NCI-H526 treated with DMSO at 0.1 percent for 48 hours (cell line): ENCODE results near the gene ASH1L.
"Not testable (repeated sequence)": the region's sequence is repeated elsewhere in the genome, so short reads cannot be mapped to it uniquely, and the experiment has no call there.

Source experiments
- DNase-seq: peaks from one replicate; lab custom pipeline; 2025; lab: John Stamatoyannopoulos, UW

ASH1L gene

DNA sequence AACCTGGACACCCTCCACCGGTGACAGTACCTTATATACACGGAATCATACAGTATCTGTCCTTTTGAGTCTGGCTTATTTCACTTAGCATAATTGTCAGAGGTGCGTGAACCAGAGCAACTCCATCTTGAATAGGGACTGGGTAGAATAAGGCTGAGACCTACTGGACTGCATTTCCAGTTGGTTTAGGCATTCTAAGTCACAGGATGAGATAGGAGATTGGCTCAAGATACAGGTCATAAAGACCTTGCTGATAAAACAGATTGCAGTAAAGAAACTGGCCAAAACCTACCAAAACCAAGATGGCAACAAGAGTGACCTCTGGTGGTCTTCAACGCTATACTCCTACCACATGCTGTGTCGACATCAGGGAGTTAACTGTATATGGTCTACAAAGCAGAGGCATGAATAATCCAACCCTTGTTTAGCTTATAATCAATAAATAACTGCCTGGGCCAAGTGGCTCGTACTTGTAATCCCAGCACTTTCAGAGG, 255.3 kb downstream of the ASH1L start:
- peak; percentile 46 for DNase-seq

DNA sequence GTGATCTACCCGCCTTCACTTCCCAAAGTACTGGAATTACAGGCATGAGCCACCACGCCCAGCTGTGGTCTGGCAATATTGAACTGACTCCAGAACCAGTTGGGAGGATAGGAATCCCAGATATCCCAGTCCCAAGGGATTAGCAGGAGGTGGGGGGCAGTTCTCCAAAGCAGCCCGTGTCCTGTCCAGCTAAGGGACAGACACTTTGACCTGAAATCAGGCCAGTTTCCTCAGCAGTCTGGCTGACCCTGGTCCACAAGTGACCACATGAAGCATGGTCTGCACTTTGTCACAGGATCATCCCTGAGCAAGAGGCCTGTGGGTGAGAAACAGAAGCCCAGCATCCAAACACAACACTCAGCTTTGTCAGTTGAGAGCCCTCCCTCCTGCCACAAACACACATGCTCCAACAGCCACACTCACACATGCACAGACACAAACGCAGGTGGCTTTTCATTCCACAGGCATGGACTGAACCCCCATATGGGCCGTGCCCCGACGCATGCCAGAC, 256.7 kb downstream of the ASH1L start:
- no peak for DNase-seq

DNA sequence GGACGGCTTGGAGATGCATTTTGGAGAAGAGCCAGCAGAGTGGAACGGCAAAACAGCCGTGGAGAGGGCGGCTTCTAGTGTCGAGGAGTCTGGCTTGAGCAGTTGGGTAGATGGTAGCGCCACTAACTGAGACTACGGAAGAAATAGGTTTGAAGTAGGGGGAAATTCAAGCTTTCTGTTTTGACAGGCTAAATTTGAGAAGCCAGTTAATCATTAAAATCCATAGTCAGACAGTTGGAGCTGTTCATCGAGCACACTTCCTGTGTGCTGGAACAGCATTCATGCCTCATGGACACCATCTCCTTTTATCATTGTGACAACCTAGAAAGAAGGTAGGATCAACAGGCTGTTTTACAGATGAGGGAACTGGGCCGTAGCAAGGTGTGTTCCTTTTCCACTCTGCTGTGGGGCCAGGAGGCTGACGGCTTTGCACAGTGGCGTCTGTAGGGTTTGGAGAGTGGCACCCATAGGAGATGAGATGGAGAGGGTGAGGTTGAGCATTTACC, 258.0 kb downstream of the ASH1L start:
- no peak for DNase-seq

DNA sequence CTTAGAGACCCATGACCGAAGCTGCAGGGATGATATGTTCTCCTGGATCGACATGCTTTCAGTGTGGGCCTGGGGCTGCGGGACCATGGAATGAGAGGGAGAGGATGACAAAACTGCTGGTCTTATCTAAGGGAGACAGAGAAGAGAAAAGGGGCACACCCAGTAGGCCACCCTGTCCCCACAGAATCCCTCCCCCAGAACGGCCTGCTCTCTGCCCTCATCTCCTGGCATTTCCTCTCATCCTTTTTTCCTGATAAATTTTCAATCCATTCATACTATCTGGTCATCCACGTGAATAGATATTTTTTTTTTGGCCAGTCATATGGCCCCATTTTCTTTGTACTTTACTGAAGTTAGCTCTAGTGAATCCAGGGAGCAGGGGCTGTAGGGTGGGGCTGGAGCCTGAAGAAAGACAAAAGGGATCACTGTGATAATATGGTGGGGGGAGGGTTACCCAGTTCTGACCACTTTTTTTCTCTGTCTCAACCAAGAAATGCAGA, 261.2 kb downstream of the ASH1L start, which contains the start of gene PKLR:
Gene PKLR (minus strand): TSS at position 97 of the 500 bp plus-strand sequence. CDS start 43 bp downstream, at position 54.
- DNase-seq: no peak

DNA sequence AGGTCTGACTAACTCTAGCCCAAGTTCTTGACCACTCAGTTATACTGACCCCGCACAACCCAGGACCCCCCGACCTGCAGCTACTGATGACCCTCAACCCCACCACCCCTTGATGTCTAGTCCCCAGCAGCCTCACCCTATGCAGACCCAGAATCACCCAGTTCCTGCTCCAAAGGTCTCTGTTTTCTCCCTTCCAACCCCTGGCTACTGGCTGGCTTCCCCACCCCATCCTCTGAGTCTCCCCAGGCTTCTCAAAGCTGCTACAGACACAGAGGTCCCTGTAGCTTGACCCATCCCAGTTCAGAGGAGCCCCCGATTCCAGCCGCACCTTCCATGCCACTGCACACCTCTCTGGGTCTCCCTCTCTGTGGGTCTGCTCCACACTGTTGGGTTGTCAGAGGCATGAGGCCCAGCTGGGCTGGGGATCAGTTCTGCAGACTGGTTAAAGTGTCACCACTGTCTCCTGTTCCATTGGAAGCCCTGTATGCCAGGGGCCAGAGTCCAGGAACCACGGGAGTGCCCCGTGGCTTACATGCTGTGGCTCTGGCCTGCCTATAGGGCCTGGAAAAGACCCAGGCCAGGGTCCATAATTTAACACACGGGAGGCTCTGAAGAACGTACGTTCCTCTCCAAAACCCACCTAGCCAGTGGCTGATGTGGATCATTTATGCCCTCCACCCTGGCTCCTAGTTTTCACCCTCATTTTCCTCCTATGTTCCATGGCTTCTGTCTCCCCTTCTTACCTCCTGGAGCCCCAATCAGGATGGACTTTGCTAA, 261.9 kb downstream of the ASH1L start:
- no peak for DNase-seq

DNA sequence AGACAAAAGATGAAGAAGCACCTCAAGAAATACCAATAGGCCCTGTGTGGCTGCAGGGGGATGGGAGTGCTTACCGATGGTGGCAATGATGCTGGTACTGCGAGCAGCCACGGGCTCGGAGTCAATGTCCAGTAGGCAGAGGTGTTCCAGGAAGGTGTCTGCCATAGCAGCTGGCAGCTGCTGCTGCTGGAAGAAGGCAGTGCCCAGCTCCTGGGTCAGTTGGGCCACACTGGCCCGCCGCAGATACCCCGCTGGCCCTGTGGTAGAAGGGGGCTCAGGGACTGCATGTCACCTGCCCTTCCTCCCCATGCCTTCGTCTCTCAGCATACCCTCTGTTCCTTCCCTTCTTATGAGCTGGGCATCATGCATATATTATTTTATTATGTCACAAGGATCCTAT, 262.6 kb downstream of the ASH1L start:
- DNase-seq: no peak

DNA sequence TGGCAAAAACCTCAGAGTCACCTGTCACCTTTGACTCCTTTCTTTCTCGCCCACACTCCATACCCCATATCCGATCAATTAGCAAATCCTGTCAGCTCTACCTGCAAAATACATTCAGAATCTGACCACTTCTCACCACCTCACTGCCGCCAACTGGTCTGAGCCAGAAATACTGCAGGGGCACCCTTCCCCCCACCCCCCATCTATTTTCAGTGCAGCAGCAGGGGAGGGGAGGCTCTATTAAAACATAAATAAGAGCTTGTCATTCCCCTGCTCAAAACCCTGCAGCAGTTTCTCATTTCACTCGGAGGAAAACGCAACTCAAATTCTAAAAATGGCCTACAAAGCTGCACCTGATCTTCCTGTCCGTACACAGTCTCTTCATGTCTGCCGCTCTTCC, 265.2 kb downstream of the ASH1L start:
- DNase-seq: no peak

DNA sequence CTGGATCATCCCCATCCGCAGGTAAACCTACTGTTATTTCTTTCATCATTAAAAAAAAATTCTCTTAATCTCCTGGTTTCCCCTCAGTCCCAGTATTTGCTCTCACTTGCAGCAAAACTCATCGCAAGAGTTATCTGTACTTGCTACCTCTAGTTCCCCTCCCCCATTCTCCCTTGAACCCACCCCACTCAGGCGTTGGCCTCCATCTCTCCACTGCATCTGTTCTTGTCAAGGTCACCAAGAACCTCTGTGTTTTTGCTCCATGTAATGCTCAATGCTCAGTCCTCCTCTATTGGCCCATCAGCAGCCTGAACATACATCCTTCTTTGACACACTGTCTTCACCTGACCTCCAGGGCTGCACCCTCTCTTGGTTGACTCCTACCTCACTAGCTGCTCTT, 265.9 kb downstream of the ASH1L start:
- no peak for DNase-seq

DNA sequence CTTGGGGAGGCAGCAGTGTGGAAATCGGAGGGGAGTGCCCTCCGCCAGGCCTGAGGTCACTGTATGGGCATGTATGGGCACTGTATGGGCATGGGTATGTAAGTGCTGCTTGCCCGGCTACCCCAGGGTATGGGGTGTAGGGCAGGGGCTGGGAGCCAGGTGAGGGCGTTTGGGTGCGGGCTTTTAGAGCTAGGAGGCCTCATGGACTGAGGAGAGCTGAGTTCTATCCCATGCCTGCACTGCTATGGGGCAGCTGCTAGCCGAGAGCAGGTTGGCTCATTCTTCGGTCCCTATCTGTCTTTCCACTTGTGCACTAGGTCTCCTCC, 266.7 kb downstream of the ASH1L start:
- DNase-seq: no peak

DNA sequence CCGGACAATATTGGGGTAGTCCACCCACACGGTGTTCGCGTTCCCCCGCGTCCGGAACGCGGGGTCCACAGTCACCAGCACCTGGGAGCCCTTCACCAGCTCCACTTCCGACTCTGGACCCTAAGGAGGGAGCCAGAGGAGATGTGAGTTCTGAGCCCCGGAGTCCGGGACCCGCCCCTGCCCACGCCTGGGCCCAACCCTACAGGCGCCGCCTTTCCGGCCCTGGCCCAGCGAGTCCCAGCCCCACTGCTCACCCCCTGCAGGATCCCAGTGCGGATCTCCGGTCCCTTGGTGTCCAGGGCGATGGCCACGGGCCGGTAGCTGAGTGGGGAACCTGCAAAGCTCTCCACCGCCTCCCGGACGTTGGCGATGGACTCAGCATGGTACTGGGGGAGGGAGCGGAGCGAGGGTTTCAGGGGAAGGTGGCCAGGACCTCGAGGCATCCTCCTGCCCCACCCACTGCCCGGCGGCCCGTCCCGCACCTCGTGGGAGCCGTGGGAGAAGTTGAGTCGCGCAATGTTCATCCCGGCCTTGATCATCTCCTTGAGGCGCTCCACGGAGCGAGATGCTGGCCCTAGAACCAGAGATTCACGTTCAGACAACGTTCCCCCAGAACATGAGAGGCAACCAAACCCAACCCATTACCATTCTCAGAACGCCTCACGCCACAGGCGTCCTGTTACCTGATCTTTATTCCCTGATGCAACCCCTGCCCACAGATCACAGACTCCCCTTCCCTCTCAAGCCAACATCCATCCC, 267.2 kb downstream of the ASH1L start:
- no peak for DNase-seq

DNA sequence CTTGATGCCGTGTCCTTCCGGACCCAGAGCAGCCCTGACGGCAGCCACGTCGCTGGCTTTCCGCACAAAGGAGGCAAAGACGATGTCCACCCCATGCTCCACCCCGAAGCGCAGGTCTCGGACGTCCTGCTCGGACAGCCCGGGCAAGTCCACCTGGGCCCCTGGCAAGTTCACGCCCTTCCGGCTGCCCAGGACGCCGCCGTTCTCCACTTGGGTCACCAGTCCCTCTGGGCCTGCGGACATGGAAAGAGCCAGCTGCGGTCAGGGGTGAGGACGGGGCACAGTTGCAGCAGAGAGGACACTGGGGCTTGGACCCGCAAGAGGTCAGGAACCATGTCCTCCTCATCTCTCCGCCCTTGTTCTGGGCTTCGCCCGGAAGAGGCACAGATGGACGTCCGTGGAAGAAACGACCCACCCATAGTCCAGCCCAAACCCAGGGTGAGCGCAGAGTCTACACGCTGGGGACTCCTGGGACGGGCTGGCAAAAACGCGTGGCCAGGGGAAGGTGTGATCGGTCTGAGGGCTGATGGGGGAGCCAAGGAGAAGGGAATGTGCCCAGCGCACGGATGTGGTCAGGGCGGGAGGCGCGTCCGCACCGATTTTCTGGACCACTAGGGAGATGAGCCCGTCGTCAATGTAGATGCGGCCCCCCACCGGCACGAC, 268.0 kb downstream of the ASH1L start:
- DNase-seq: no peak

DNA sequence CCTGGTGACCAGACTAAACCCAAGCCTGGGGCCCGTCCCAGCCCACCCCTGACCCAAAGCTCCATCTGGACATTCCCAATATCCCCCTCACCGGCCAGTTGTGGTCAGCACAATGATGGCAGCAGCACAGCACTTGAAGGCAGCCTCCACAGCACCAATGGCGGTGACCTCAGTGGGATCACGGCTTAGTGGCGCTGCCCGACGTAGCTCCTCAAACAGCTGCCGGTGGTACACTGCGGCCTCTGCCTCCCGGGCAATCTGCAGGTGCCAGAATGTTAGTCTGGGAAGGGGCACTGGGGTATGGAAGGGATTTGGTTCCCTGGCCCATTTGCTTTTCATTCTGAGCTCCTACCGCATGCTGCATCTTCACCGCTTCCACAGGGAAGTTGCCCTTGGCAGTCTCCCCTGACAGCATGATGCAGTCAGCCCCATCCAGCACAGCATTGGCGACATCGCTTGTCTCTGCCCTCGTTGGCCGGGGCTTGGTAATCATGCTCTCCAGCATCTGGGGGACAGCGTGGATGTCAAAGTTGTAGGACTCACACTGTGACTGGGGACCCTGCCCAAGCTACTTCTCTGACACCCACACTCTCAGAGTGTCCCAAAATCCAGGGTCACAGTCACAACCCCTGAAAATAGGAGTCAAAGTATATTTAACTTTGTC, 269.4 kb downstream of the ASH1L start:
- no peak for DNase-seq

DNA sequence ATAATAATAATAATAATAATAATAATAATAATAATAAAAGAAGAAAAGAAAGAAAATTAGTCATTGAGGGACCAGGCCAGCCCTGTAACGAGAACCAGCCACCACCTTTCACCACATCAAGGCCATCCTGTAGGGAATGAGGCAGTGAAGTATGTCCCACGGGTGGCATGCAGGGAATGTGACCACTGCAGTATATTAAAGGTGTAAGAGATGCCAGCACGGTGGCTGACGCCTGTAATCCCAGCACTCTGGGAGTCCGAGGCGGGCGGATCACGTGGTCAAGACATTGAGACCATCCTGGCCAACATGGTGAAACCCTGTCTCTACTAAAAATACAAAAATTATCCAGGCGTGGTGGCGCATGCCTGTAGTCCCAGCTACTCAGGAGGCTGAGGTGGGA, 271.6 kb downstream of the ASH1L start:
- not testable (repeated sequence) for DNase-seq

DNA sequence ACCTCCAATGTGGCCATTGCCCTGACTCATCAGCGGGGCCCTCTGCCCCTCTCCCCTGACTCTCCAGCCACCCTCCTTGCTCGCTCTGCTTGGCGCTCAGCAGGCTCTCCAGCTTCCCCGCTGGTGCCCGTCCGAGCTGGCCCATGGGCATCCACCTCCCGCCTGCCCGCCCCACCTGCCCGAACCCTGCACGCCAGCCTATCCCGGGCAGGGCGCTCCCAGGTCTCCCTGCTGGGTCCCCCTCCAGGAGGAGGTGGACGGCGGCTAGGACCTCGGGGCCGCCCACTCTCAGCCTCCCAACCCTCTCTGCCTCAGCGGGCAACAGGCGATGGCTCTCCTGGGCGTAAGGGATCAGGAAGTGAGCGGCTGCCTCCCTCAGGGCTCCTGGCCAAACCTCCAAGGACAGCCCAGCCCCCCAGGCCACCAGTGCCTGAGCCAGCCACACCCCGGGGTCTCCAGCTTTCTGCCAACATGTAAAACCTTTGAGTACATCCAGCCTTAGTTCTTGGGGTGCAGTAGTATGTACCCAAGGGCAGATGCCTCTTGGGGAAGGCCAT, 274.5 kb downstream of the ASH1L start:
- DNase-seq: no peak

DNA sequence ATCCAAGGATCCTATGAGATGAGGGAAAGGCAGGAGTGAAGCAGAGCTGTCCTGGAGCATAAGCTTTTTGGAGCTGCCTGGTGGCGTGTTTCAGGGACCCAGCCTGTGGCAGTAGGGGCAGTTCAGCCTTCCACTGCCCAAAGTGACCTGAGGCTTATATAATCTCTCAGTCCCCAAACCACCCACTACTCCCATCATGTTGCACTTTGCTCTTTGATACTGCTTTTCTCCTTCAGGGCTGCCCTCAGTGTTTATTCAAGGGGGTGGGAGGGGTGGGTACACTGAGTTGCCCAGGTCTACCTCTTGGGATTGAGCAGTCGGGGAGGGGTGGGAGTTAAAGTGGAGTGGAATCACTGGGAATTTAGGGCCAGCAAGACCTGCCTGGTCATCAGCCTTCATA, 276.1 kb downstream of the ASH1L start:
- DNase-seq: no peak

DNA sequence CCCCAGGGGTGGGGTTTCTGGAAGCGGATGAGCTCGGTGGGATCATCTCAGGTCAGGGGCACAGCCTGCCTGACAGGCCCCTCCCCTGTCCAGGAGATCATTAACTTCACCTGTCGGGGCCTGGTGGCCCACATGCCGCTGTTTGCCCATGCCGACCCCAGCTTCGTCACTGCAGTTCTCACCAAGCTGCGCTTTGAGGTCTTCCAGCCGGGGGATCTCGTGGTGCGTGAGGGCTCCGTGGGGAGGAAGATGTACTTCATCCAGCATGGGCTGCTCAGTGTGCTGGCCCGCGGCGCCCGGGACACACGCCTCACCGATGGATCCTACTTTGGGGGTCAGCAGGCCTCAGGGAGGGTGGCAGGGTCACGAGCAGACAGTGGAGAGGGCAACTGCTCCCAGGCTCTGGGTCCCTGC, 277.0 kb downstream of the ASH1L start:
- no peak for DNase-seq
